Measurements from ENCODE around the gene MEMO1.

Gene MEMO1

DNA sequence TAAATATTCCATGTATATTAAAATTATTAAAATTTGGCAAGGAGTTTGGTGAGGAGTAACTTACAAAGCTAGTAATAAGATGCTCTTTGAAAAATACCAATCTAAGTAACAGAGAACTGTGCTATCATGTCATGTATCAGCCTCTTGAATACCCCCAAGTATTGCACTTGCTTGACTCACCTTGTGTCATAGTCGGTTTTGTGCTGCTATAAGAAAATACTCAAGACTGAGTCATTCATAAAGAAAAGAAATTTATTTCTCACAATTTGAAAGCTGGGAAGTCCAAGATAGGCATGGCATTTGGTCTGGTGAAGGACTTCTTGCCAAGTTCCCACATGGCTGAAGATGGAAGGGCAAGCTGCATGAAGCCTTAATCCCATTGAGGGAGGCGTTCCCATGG is 179.2 kb downstream of the MEMO1 start:
- no peak for DNase-seq

DNA sequence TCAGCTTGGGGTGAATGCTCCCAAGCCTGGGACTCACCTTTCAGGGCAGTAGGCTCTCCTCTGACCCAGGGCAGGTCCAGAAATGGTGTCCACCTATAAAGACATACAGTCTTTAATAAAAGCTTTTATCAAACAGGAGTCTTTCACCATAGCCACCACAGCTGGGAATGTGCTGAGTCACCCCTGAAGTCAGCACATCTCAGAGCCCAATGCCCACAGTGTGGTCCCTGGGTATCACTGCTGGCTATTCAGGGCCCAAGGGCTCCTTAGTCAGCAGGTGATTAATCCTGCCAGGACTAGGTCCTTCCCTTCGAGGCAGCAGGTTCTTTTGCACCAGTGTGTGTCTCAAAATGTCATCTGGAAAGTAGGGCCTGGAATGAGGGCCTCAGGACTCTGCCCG is 181.9 kb downstream of the MEMO1 start:
- no peak for DNase-seq

DNA sequence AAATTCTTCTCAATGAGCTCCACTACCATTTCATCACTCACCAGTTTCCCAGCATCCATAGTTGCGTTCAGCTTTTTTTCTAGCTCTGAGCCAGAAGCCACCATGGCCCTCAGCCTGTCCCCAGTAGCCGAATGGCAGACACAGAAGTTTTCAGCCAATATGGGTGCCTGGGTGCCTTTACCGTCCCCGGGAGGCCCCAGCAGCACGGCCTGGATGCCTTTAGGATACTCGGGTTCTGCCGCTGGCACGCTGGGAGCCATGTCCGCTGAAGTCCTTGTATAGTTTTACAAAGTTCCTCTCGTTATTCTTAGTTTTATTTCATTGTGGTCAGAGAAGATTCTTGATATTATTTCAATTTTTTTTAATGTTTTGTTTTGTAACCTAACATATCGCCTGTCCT is 187.2 kb downstream of the MEMO1 start:
- no peak for DNase-seq

DNA sequence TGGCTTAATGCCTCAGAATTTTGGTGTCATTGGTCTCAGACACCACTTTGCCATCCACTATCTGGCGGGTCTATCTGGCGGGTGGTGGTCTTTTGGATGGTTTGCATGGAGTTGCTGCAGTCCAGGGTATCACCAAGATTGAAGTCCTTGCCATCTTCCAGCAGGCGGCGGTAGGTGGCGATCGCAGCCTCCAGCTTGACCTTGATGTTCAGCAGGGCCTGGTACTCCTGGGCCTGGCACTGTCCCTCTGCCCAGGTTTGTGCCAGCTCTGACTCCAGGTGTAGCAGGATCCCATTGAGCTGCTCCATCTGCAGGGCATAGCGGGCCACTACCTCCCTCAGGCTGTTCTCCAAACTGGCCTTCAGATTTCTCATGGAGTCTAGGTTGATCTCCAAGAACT is 188.2 kb downstream of the MEMO1 start:
- DNase-seq = no peak

All from anterior cingulate cortex (tissue), 58 donors.